Gastroesophageal sphincter (tissue), 4 donors: Measurements from ENCODE around the gene AMIGO2. TPM values are rescaled to one million over a fixed set of nuclear protein-coding genes. Genes with fewer than 3 reads are reported as not detected.

Experiments
- ATAC-seq: fragments of 150-250 bp; one replicate; pipeline ENCODE4 v1.9.1; 2016; ENCODE audit warnings: mild to moderate bottlenecking, moderate library complexity
- H3K27ac ChIP-seq, 4 donors: fragments of 200-600 bp; sonication (generic) in 3 of 4; 1 replicate in 3 of 4; 2 replicates in 1 of 4; pipeline ENCODE4 v1.5.1; 2016 to 2019
- H3K27me3 ChIP-seq: fragments of 200-600 bp; sonication (generic); one replicate; pipeline ENCODE4 v1.5.1; 2019
- H3K36me3 ChIP-seq, 2 donors: fragments of 200-600 bp; sonication (generic); one replicate each; pipeline ENCODE4 v1.5.1; 2019; ENCODE audit warnings: control low read depth in 1 of 2
- H3K4me1 ChIP-seq, 3 donors: fragments of 200-600 bp; sonication (generic); 1 replicate in 2 of 3; 2 replicates in 1 of 3; pipeline ENCODE4 v1.5.1; 2016 to 2019; ENCODE audit warnings: control low read depth in 2 of 3
- H3K4me3 ChIP-seq, 2 donors: fragments of 200-600 bp; sonication (generic); one replicate each; pipeline ENCODE4 v1.5.1; 2019; ENCODE audit warnings: mild to moderate bottlenecking in 1 of 2, moderate library complexity in 1 of 2
- H3K9me3 ChIP-seq, 3 donors: fragments of 200-600 bp; sonication (generic); one replicate each; pipeline ENCODE4 v1.5.1; 2017 to 2019; ENCODE audit warnings: control low read depth in 2 of 3
- EP300 ChIP-seq: sonication (generic); formaldehyde crosslinking; IDR thresholded peaks from one replicate; pipeline ENCODE4 v1.6.1; 2017; ENCODE audit warnings: antibody characterized with exemption, mild to moderate bottlenecking
- POLR2A ChIP-seq, 2 donors: fragments of 450-650 bp; IDR thresholded peaks; one replicate each; pipeline ENCODE4 v1.6.1; 2017; ENCODE audit warnings: antibody characterized with exemption in 2 of 2, mild to moderate bottlenecking in 2 of 2, moderate library complexity in 1 of 2
- POLR2AphosphoS5 ChIP-seq: sonication (generic); formaldehyde crosslinking; IDR thresholded peaks from one replicate; pipeline ENCODE4 v1.6.1; 2017; ENCODE audit warnings: antibody characterized with exemption
- WGBS, 2 donors: methylation state at CpG; one replicate each; pipeline ENCODE4 v1.1.5; 2018; ENCODE audit warnings: low coverage in 1 of 2; 5-methylcytosine and 5-hydroxymethylcytosine counted together
- total RNA-seq, 4 donors: library from RNA; depleted of rRNA; stranded (reverse); fragments of >200 nt; gene quantifications; one replicate each; pipeline ENCODE4 v1.1.0, GENCODE V29; 2016
- TF ChIP-seq, protein P1 (sequence below), 4 experiments: fragments of 200-600 bp in 2 of 4; fragments of 450-650 bp in 2 of 4; sonication (generic) in 1 of 4; IDR thresholded peaks; one replicate each; pipeline ENCODE4 v1.5.1; 2017 to 2019; ENCODE audit warnings: antibody characterized with exemption in 4 of 4, mild to moderate bottlenecking in 2 of 4, moderate library complexity in 2 of 4

The AMIGO2 gene
- total RNA-seq, 4 donors from 2014 or later: 1.4 to 8.1 (median 3.6) TPM

DNA sequence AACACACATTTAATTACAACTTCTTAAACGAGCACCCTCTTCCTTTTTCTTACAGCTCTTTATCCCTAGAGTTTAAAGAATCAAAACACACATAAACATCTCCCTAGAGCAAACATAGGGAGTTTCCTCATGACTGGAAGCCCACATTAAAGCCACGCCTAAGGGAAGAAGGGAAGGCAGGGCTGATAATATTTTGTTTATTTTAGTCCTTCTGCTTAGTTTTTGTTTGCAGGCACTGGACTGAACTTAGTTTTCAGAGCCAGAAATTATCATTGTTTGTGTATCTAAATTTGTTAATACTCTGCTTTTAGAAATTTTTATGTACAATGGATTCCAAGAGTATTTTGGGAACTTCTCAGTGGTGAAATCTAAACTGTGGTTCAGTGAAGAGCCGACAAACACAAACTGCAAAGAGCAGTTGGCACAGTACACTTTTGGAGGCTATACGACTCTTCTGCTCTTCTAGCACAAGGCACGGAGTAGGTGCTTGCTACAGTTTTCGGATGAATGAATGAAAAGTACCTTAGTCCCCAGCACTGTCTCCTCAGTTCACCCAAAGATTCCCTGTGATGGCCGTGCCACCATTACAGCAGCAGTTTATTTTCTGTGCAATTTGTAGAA is 17.6 kb upstream of the AMIGO2 start:
- H3K9me3 ChIP-seq: no peaks in the 10 kb centered on the region
- peaks cover 0 to 6% (median 0%) of the 10 kb centered on the region in 3 donors for H3K4me1 ChIP-seq
- H3K4me3 ChIP-seq: no peak overlapping the region
- H3K27me3 ChIP-seq: no peaks in the 10 kb centered on the region
- 54 to 63% methylated on average over 4 to 7 of the region's 7 CpGs for WGBS, 2 donors
- TF ChIP-seq POLR2AphosphoS5 (no peak), POLR2A (IDR thresholded peaks at IDR 0.05) (no peak), EP300 (no peak)
- TF ChIP-seq, protein P1, sequence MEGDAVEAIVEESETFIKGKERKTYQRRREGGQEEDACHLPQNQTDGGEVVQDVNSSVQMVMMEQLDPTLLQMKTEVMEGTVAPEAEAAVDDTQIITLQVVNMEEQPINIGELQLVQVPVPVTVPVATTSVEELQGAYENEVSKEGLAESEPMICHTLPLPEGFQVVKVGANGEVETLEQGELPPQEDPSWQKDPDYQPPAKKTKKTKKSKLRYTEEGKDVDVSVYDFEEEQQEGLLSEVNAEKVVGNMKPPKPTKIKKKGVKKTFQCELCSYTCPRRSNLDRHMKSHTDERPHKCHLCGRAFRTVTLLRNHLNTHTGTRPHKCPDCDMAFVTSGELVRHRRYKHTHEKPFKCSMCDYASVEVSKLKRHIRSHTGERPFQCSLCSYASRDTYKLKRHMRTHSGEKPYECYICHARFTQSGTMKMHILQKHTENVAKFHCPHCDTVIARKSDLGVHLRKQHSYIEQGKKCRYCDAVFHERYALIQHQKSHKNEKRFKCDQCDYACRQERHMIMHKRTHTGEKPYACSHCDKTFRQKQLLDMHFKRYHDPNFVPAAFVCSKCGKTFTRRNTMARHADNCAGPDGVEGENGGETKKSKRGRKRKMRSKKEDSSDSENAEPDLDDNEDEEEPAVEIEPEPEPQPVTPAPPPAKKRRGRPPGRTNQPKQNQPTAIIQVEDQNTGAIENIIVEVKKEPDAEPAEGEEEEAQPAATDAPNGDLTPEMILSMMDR (IDR thresholded peaks at IDR 0.05): no peak
- no peaks in the 10 kb centered on the region for H3K36me3 ChIP-seq
- no peak overlapping the region for H3K27ac ChIP-seq
- ATAC-seq: no peak

DNA sequence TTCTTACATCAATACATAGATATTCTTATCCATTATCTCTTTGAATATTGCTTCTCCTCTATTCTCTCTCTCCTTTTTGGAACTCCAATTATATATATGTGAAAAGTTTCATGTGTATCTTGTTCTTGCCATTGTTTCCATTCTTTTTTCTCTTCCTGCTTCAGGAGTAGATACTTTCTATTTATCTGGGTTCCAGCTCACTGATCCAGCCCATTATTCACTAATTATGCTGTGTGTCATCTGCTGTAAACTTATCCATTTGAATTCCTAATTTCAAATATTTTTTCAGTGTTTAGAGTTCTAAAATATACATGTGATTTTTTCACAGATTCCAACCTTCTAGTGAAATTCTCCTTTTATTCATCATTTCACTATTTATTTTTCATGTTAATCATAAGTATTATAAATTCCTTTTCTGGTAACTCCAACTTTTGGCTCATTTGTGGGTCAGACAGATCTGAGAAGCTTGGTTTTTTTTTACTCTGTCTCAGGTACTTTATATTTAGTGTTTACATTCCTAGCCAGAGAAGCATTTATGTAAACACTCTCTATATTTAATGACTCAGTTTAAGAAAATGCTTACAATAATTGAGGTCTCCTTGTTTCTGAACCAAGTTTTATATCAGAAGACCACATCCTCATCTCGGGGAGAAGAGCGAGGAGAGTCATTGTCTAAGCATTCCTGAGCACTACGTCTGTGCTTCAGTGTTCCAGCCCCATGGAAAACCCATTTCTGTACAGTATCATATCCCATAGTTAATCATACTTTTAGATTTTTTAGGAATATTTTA is 15.9 kb upstream of the AMIGO2 start:
- Histone ChIP-seq H3K4me1 (peaks cover 0 to 5% (median 0%) of the 10 kb centered on the region in 3 donors), H3K9me3 (no peaks in the 10 kb centered on the region), H3K27ac (no peak overlapping the region), H3K4me3 (no peak overlapping the region), H3K27me3 (no peaks in the 10 kb centered on the region), H3K36me3 (no peaks in the 10 kb centered on the region)
- 39 to 58% methylated on average over 3 of the region's 3 CpGs for WGBS, 2 donors
- TF ChIP-seq EP300: no peak
- no peak for TF ChIP-seq POLR2AphosphoS5
- TF ChIP-seq, protein P1 (IDR thresholded peaks at IDR 0.05): no peak
- no peak for TF ChIP-seq POLR2A (IDR thresholded peaks at IDR 0.05)
- ATAC-seq: no peak

DNA sequence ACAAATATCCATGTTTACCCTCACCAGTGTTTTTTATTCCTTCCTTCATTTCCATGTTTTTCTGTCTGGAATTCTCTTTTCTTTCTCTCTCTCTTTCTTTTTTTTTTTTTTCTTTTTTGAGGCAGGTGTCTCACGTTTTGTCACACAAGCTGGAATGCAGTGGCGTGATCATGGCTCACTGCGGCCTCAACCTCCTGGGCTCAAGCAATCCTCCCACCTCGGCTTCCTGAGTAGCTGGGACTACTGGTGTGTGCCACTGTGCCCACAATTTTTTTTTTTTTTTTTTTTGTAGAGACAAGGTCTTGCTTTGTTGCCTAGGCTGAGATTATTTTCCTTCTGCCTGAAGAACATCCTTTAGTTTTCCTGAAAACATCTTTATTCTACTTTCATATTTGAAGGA is 15.0 kb upstream of the AMIGO2 start:
- Histone ChIP-seq H3K27ac (no peak overlapping the region), H3K4me3 (no peak overlapping the region), H3K9me3 (no peaks in the 10 kb centered on the region), H3K36me3 (no peaks in the 10 kb centered on the region), H3K4me1 (peaks cover 0 to 5% (median 0%) of the 10 kb centered on the region in 3 donors), H3K27me3 (no peaks in the 10 kb centered on the region)
- no peak for ATAC-seq
- no peak for TF ChIP-seq POLR2A (IDR thresholded peaks at IDR 0.05)
- TF ChIP-seq EP300: no peak
- TF ChIP-seq, protein P1 (IDR thresholded peaks at IDR 0.05): no peak
- TF ChIP-seq POLR2AphosphoS5: no peak
- WGBS, 2 donors: 80% methylated on average over 1 of the region's 4 CpGs; no CpG with 5 or more reads in 1 of the 2 donors

DNA sequence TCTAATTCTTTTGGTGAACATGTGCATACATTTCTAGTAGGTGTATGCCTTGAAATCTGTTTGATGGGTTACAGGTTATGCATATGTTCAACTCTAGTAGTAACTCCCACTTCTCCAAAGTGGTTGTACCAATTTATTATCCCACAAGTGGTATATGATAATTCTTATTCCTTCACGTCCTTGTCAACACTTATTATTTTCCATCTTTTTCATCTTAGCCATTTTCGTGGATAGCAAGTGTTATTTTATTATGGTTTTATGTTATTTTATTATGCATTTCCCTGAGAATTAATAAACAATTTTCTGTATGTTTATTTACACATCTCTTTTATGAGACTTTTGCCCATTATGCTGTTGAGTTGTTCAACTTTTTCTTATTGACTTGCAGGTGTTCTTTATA is 11.2 kb upstream of the AMIGO2 start:
- no peak for ATAC-seq
- WGBS, 2 donors: 92 to 100% methylated on average over 2 of the region's 2 CpGs
- H3K27ac ChIP-seq: no peak overlapping the region
- H3K27me3 ChIP-seq: no peaks in the 10 kb centered on the region
- TF ChIP-seq, protein P1 (IDR thresholded peaks at IDR 0.05): no peak
- TF ChIP-seq POLR2A (IDR thresholded peaks at IDR 0.05) (no peak), POLR2AphosphoS5 (no peak), EP300 (no peak)
- H3K4me3 ChIP-seq: no peak overlapping the region
- H3K9me3 ChIP-seq: no peaks in the 10 kb centered on the region
- no peaks in the 10 kb centered on the region for H3K36me3 ChIP-seq
- H3K4me1 ChIP-seq: peaks cover 0 to 31% (median 8%) of the 10 kb centered on the region in 3 donors
